Stimulated activated CD8-positive, alpha-beta memory T cell treated with anti-CD3 and anti-CD28 coated beads, Interleukin-7, amount 100 ng/mL, for 48 hours (primary cell): ENCODE results near the gene ZFAND3.
"Not testable (repeated sequence)": the region's sequence is repeated elsewhere in the genome, so short reads cannot be mapped to it uniquely, and the experiment has no call there.

Experiments
- DNase-seq, 2 donors: peaks; one replicate each; pipeline ENCODE4 v3.0.0-alpha.2; 2020; ENCODE audit warnings: low read depth in 1 of 2; ENCODE audit errors: extremely low read depth in 1 of 2

ZFAND3 gene

DNA sequence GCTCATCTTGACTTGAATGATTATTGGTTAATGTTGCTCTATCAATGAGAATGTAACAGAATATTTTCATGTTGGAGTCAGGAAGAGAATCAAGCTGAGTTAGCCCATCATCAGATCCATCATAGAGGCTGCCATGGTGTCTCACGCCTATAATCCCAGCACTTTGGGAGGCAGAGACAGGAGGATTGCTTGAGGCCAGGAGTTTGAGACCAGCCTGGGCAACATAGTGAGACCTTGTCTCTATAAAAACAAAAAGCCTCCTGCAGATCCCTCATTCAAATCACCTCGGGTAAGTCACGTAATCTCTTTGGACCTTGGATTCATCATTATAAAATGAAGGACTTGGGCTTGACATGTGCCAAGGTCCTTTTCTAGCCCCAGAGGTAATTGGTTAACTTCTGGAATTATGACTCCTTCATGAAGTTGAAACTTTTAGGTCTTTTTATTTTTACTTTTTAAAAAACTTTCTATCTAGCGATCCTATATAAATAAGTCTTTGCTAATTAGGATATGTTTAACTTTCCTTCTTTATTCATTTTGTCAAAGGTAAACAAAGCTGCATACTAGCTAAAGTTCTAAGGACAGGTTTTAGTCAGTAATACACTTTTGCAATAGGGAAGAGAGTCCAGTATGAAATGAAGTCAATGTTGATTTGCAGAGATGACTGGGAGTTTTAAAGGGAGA, 110.9 kb downstream of the ZFAND3 start:
- DNase-seq = no peak

DNA sequence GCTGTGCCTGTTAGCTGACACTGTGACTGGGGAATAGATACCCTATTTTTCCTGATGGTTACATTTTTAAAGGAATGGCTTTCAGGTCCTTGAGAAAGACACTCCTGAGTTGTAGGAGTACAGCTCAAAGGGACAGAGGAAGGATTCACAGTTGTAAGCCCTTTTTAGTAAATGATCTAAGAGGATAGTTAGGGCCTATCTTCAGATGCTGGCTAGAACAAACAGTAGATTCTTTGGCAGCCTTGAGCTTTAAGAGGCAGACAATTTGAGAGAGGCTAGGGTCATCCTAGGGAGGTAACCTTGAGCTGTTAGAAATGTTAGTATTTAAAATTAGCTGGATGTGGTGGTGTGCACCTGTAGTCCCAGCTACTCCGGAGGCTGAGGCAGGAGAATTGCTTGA, 111.5 kb downstream of the ZFAND3 start:
- DNase-seq = no peak

DNA sequence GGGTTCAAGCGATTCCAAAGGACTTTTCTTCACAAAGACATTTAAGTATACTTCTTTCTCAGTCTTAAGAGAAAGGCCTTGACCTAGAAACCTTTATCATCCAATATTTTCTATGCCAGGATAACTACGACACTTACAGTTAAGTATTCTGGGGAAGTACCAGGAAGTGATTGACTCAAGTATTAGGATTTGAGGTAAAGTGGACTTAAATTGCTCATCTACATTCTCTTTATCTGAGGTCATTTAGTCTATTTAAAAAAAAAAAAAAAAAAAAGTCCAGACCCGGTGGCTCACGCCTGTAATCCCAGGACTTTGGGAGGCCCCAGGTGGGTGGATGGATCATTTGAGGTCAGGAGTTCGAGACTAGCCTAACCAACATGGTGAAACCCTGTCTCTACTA, 114.7 kb downstream of the ZFAND3 start:
- DNase-seq = no peak

DNA sequence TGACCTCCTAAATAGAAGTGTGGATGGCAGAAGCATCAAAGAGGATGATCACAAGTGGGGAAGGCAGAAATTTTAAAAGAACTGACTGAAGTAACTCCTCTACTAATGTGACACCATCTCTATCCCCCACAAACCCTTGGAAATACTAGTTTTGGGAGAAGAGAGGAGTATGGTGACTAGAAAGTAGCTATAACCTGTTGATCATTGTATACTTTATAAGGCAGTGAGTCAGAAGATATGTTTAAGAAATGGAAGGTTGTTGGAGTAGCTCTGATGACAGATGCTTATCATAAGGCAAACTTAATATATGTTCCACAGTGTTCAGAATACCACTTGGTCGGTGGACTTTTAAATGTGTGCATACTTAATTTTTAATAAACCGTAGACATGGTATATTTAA, 116.6 kb downstream of the ZFAND3 start:
- no peak for DNase-seq

DNA sequence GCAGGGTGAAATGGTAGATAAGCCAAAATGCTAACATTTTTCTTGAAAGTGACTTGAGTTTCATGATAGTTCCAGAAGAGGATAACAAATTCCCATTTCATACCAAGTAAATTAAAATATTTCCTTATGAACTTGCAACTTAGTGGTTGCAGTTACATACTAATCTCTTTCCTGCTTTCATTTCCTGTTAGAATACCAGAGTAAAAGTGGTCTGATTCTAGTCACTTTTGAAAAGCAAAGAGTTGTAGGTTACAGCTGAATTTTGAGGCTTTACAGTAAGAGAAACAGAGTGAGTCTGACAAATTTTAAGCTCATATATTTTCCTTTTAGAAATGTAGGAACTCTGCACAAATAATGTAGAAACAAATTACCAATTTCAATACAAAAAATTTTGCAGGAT, 117.4 kb downstream of the ZFAND3 start:
- no peak for DNase-seq

DNA sequence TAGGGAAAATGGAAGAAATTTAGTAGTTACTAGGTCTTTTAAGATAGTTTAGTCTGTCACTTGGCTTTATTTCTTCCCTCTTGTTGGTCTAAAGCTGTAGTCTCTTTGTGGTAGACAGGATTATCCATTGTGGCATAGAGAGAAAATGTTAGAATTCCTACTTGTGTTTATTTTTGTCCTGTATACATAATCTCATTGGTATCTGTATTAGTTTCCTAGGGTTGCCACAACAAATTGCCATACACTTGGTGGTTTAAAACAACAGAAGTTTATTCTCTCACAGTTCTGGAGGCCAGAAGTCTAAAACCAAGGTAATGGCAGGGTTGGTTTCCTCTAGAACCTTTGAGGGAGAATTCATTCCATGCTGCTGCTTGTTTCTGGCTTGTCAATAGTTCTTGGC, 119.4 kb downstream of the ZFAND3 start:
- no peak for DNase-seq

DNA sequence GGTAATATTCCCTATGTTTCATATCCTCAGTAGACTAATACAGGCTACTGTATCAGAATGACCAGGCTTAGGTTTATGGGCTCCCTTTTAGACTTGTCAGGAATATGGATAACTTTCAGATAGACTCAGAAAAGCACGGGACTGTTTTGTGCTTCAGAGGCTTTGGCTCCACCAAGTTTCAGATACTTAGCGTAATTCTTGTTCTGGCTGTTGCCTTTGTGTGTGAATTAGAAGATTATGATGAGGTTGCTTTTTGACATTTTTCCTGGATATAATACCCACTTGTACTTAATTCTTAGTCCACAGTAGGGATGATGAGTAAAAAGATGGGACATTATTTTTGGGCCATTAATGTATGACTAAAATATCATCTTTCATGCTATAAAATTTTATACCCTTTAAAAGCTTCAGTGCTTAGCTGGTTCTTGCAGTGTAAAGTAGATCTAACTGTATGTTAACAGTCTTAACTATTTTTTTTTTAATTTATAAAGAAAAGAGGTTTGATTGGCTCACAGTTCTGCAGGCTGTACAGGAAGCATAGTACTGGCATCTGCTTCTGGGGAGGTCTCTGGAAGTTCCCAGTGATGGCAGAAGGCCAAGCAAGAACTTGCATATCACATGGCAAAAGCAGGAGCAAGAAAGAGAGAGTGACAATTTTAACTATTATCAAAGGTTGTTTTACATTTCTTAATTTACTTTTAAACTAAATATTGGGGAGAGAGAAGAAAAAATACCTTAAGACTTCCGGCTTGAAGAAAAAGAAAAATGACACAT, 120.7 kb downstream of the ZFAND3 start:
- no peak for DNase-seq

DNA sequence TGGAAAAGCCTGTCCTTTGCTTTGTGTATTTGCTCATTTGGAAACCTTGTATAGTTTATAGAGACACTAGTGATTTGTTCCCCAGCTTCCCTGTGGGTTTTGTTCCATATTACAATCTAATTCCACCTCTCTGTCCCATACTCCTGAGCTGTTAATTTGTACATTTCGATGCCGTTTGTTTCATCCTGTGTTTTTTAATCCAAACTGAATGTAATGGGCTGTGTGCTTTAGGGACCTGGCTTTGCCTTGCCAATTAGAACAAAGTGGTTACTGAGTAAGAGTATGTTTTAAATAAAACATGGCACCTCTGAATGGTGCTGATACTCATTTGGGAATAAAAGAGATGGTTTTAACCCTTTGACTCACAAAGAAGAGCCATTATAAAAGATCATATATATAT, 122.3 kb downstream of the ZFAND3 start:
- DNase-seq = no peak

DNA sequence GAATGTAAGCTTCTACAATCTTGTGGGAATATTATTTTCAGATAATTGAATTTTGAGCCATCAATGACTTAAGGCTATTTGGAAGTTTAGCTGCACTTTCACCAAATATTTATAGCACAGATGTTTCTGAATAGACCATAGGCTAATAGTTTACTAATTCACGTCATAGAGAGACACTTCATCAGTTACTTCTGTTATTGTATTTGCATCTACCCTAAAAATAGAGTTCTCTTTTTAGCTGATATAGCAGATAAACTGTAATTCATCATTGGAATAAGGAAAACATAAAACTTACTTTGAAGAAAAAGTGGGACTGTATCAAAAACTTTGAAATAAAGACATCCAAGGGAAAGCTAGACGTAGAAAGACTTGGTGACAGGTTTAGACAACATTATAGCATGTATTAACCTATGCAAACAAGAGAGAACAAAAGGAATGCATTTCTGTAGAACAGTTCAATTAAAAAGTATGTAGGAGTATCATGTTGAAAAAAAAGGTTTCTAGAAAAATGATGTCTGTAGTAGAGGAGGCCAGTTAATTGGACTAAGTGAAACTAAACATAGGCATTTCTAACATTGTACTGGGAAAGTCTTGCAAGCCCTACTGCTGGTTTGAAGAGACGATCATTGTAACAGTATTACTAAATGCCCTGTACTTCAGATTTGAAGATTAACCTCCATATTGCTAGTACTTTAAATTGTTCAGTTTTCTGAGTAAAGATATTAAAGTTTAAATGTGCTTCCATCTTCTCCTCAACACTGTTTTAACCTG, 123.3 kb downstream of the ZFAND3 start:
- DNase-seq = no peak

DNA sequence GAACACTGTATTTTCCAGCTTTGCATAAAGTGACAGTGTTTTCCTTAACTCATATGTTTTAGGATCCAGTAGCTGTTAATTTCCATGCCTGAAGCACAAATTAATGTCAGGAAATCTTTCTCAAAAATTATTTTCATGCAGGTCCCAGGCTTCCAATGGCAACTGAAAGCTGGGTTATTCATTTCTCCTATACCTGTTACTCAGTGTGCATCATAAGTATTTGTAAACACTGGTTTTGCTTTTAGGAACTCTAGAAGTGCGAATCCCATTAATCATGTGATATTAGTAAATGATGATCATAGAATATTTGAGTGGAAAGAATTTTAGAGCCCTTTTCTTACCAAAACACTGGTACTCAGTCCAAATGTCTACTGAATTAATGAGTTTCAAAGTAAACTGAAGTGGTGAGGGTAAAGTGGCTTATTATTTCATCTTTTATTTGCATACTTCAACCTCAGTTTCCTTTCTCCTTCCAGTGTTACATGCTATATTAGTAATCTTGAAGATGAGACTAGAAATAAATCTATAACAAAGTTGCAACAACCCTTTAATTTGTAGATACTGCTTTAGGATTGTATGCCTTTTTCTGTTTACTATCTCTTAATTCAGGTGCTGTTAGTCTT, 124.0 kb downstream of the ZFAND3 start:
- DNase-seq = no peak

DNA sequence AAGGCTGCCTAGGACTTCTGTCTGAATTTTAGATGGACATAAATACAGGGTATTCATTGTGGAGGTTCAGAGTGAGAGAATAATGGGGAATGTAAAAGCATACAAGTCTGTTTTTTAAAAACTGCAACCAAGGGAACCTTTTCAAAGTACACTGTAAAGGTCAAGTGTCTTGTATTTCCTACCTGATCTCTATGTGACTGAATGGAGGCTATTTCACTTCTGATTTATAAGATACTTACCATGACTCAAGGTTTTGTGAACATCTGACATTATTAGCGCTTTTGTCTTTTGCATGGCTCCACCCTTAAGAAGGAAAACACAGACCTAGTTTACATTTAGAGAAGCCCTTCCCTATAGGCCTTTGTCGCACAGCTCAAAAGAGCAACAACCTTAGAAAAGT, 126.5 kb downstream of the ZFAND3 start:
- no peak for DNase-seq

DNA sequence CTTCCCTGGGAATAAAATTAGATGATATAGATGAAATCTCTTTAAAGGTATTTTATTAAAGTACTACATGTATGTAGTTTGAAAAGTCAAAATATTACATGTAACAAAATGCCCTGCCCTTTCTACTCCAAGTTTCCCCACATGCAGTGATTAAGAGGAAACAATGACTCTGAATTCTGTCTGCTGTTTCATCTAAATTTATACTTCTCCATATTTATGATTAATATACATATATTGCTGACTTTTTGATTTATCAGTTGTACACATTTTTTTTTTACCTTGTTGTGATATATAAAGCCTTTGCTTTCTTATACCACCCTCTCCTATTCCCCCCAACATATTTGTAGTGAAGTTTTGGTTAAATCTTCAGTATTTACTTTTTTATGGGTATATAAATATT, 127.9 kb downstream of the ZFAND3 start:
- no peak for DNase-seq

DNA sequence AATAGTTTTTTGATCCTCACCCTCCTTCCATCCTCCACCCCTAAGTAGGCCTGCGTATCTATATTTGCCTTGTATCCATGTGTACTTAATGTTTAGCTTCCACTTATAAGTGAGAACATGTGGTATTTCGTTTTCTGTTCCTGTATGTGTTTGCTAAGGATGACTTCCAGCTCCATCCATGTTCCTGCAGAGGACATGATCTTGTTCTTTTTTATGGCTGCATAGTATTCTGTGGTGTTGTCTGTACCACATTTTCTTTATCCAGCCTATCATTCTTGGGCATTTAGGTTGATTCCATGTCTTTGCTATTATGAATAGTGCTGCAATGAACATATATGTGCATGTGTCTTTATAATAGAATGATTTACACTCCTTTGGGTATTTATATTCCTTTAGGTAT, 129.1 kb downstream of the ZFAND3 start:
- not testable (repeated sequence) for DNase-seq

DNA sequence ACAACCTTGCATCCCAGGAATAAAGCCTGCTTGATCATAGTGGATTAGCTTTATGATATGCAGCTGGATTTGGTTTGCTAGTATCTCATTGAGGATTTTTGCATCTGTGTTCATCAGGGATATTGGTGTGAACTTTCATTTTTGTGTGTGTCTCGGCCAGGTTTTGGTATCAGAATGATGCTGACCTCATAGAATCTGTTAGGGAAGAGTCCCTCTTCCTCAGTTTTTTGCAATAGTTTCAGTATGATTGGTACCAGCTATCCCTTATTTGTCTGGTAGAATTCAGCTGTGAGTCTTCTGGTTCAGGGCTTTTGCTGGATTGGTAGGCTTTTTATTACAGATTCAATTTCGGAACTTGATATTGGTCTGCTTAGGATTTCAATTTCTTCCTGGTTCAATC, 132.5 kb downstream of the ZFAND3 start:
- no peak for DNase-seq

DNA sequence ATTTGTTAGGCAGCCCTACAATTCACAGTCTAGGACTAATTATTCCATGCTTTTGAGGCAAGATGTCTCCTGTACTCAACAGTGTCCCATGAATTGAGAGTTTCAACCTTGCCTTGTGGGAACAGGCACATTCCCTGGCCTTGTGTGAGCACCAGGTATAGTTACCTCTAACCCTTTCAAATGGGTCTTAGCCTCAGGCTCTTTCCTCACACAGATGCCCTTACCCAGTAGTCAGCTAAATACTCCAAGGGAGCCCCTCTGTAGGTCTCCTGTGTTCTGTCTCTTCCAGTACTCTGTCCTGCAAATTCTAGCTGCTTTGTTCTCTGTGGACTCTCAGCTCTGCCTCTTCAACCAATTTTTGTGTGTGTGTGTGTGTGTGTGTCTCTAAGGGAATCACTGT, 135.3 kb downstream of the ZFAND3 start:
- DNase-seq = no peak

DNA sequence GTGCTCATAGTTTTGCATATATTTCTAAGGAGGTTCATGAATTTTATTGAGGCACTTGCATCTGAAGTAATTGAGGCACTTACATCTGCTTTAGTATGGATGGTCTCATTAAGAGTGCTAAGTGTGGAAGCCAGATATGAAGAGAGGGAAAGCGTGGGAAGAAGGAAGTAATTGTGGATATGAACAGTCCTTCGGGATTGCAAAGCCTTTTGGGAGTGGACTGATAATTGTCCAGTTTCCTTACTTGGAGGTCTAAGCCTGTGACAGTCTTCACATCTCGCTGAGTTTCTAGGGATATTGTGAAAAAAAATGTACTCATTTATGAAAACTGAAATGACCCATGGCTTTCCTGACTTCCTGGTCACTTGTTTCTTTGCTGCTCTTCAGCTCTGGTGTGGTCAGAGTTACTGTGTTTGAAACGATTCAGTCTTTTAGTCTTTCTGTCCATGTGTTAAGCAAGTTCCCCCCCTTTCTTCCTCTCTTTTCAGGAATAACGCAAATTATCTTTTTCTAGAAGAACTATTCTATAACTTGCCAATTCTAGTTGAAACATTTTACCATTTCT, 137.3 kb downstream of the ZFAND3 start:
- no peak for DNase-seq

DNA sequence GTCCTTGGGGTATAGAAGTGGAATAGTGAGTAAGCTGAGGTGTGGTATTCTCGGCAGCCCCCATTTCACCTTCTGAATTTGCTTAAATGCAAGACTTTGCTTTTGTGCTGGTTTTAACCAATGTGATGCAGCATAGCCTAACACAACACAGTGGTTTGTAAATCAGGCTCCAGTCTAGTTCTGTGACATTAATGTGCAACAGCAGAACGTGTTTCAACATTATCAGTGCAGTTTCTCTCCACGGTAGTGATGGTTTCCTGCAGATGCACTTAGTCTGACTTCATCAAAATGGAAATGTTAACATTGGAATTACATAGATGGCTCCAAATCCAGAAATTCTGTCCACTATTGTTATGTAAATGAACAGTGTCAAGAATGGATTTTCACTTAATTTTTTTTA, 139.5 kb downstream of the ZFAND3 start:
- DNase-seq = no peak

DNA sequence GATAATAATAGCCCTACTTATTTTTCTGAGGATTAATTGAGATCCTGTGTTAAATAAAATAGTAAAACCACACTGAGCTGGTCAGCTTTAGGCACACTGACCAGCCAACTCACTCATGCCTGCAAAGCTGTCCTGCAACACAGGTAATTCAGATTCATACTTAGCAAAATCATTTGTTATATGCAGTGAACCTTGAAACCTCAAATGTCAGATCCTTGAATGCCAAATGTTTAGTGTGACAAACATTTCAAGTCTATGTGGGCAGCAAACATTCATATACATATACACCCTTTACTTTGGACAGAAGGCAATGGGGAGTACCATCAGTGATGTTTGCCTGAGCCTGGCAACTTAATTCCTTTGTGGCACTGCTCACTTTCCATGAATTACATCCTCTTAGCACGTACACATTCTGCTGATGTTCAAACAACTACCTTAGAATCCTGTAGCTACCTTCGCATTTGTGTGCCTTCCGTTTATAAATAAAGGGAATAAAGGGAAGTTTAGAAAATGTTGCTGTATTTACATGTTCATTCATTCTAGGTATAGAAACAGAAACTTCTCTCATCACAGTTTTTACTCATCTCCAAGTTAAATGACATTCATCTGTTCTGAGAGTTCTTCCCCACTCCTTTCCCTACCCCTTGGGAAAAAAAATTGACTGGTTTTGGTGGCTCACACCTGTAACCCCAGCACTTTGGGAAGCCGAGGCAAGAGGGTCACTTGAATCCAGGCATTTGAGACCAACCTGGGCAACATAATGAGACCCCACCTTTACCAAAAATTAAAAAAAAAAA, 140.8 kb downstream of the ZFAND3 start:
- no peak for DNase-seq

DNA sequence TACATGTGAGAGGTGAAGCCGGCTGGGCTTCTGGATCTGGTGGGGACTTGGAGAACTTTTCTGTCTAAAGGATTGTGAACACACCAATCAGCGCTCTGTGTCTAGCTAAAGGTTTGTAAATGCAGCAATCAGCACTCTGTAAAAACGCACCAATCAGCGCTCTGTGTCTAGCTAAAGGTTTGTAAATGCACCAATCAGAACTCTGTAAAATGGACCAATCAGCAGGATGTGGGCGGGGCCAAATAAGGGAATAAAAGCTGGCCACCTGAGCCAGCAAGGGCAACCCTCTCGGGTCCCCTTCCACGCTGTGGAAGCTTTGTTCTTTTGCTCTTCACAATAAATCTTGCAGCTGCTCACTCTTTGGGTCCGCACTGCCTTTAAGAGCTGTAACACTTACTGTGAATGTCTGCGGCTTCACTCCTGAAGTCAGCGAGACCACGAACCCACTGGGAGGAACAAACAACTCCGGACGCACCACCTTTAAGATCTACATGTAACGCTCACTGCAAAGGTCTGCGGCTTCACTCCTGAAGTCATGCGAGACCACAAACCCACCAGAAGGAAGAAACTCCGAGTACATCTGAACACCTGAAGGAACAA, 143.1 kb downstream of the ZFAND3 start:
- peak in 1 of 2 donors; percentile 18 for DNase-seq
